Upper lobe of left lung (tissue), 4 donors: ENCODE data around the gene ZNF418.

Experiments
- POLR2AphosphoS5 ChIP-seq, 2 donors: sonication (generic); formaldehyde crosslinking; IDR thresholded peaks; one replicate each; pipeline ENCODE4 v1.5.1; 2017; ENCODE audit warnings: antibody characterized with exemption in 2 of 2
- TF ChIP-seq, protein P1 (sequence below), 6 experiments: fragments of 450-650 bp in 4 of 6; fragments of 200-600 bp in 2 of 6; sonication (generic) in 2 of 6; IDR thresholded peaks; one replicate each; pipeline ENCODE4 v1.5.1; 2016 to 2019; ENCODE audit warnings: antibody characterized with exemption in 6 of 6

DNA sequence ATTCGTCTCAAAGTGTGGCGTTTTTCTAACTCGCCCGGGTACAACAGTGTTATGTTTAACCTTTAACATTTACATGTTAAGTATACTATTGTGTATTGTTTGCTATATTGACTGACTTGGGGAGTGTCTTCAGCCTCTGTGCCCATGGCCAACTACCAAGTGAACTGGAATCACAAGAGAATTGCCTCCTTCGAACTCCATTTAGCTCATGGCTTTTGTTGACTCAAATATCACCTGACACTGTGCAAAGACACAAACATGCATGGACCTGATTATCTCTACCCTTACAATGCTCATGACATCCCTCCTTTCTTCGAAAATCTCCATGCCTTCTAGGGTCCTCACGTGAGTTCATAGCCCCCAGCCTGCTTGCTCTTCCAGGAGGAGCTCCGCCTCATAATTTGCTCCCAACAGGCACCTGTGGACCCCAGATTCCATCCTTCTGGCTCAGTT, 47.1 kb downstream of the ZNF418 start:
- TF ChIP-seq, protein P1, sequence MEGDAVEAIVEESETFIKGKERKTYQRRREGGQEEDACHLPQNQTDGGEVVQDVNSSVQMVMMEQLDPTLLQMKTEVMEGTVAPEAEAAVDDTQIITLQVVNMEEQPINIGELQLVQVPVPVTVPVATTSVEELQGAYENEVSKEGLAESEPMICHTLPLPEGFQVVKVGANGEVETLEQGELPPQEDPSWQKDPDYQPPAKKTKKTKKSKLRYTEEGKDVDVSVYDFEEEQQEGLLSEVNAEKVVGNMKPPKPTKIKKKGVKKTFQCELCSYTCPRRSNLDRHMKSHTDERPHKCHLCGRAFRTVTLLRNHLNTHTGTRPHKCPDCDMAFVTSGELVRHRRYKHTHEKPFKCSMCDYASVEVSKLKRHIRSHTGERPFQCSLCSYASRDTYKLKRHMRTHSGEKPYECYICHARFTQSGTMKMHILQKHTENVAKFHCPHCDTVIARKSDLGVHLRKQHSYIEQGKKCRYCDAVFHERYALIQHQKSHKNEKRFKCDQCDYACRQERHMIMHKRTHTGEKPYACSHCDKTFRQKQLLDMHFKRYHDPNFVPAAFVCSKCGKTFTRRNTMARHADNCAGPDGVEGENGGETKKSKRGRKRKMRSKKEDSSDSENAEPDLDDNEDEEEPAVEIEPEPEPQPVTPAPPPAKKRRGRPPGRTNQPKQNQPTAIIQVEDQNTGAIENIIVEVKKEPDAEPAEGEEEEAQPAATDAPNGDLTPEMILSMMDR (IDR thresholded peaks at IDR 0.05), result no peak
- TF ChIP-seq POLR2AphosphoS5 (IDR thresholded peaks at IDR 0.05), result no peak
